Neural cell (in vitro differentiated cells): ENCODE results near the gene CSPG4.

Experiments
- POLR2AphosphoS5 ChIP-seq: IDR thresholded peaks from 2 replicates; pipeline ENCODE4 v1.6.1; 2012
- TF ChIP-seq, protein P1 (sequence below): fragments of 450-650 bp; IDR thresholded peaks from 2 replicates; pipeline ENCODE4 v1.5.1; 2014; ENCODE audit warnings: antibody characterized with exemption, mild to moderate bottlenecking, moderate library complexity; ENCODE audit not compliant: poor library complexity, severe bottlenecking

DNA sequence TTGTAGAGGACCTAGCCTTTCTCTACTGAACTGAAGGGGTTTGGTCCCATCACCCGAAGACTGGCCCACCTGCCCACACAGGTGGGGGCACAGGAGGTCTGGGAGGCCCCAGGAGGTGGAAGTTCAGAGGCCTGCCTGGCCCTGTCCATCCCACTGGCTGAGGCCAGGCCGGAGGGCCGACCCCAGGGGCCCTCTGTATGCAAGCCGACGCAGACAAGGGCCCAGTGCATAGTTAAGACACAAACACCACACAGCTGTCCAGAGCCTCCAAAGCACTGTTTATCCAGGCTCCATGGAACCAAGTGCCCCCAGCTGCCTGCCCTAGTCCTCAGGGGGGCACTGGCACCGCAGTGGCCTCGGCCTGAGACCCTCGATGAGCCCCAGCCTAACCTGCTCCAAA lies 38.3 kb downstream of the CSPG4 start:
- TF ChIP-seq, protein P1, sequence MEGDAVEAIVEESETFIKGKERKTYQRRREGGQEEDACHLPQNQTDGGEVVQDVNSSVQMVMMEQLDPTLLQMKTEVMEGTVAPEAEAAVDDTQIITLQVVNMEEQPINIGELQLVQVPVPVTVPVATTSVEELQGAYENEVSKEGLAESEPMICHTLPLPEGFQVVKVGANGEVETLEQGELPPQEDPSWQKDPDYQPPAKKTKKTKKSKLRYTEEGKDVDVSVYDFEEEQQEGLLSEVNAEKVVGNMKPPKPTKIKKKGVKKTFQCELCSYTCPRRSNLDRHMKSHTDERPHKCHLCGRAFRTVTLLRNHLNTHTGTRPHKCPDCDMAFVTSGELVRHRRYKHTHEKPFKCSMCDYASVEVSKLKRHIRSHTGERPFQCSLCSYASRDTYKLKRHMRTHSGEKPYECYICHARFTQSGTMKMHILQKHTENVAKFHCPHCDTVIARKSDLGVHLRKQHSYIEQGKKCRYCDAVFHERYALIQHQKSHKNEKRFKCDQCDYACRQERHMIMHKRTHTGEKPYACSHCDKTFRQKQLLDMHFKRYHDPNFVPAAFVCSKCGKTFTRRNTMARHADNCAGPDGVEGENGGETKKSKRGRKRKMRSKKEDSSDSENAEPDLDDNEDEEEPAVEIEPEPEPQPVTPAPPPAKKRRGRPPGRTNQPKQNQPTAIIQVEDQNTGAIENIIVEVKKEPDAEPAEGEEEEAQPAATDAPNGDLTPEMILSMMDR, result no peak
- TF ChIP-seq POLR2AphosphoS5, result no peak
